HCT116 (cell line): ENCODE data around the gene DPM2. TPM values are rescaled to one million over a fixed set of nuclear protein-coding genes. Genes with fewer than 3 reads are reported as not detected.

ENCODE experiments used
- ATAC-seq: fragments of 200-7000 bp; cut with Tn5 transposase; 2 replicates; pipeline ENCODE4 v1.9.1; 2020; ENCODE audit warnings: mild to moderate bottlenecking, moderate library complexity
- BruUV-seq: library from RNA; stranded (reverse); fragments of 400-500 nt; replicated peaks from 2 replicates; lab custom pipeline; 2021; lab: Mats Ljungman, UMichigan
- CTCF ChIA-PET: fragments of 300-600 bp; sonication (Branson Sonifier 250); formaldehyde crosslinking; loops from one replicate; lab custom pipeline; 2021; ENCODE audit warnings: antibody characterized with exemption; lab: Charles Lee
- POLR2A ChIA-PET: fragments of 300-600, 350-600 bp; sonication (Branson Sonifier 250); formaldehyde crosslinking; loops from one replicate; lab custom pipeline; 2021; ENCODE audit warnings: antibody characterized with exemption; lab: Charles Lee
- RAD21 ChIA-PET, 2 experiments: fragments of 300-600 bp; sonication (Branson Sonifier 250); formaldehyde crosslinking; loops; one replicate each; lab custom pipeline; 2023; ENCODE audit warnings: low total read pairs in 2 of 2; ENCODE audit not compliant: uncharacterized antibody in 2 of 2, unreplicated experiment in 2 of 2, low non-redundant PET in 1 of 2; lab: Charles Lee
- DNase-seq: peaks from one replicate; pipeline ENCODE4 v3.0.0-alpha.2; 2010; ENCODE audit warnings: low read depth, low spot score
- H2AFZ ChIP-seq: fragments of 200-600 bp; shearing (Covaris generic), sonication (generic); 2 replicates; pipeline ENCODE4 v1.6.1; 2017; ENCODE audit warnings: low read depth, mixed run types, mixed read lengths, antibody characterized with exemption, low read length; ENCODE audit not compliant: poor library complexity, severe bottlenecking
- H3K27ac ChIP-seq: 2 replicates; pipeline ENCODE4 v1.5.1; 2012; ENCODE audit warnings: low read depth, low read length
- H3K27me3 ChIP-seq: fragments of 200-600 bp; sonication (generic); 2 replicates; pipeline ENCODE4 v1.6.1; 2016; ENCODE audit warnings: mixed run types, low read length, mixed read lengths; ENCODE audit not compliant: insufficient read depth
- H3K36me3 ChIP-seq, 2 experiments: fragments of 200-500 bp in 1 of 2; fragments of 200-600 bp in 1 of 2; sonication (Bioruptor generic) in 1 of 2; sonication (generic) in 1 of 2; 2 replicates each; pipeline versions ENCODE4 v1.5.1 to v1.6.1; 2014 to 2016; ENCODE audit warnings: low read length in 2 of 2, inconsistent platforms in 1 of 2, mixed read lengths in 1 of 2, mixed run types in 1 of 2; ENCODE audit not compliant: insufficient read depth in 2 of 2, control insufficient read depth in 1 of 2
- H3K4me1 ChIP-seq, 2 experiments: fragments of 200-600 bp in 1 of 2; sonication (generic) in 1 of 2; 2 replicates each; pipeline versions ENCODE4 v1.5.1 to v1.6.1; 2012 to 2017; ENCODE audit warnings: low read length in 2 of 2, inconsistent platforms in 1 of 2, mild to moderate bottlenecking in 1 of 2, mixed read lengths in 1 of 2, mixed run types in 1 of 2, moderate library complexity in 1 of 2; ENCODE audit not compliant: insufficient read depth in 2 of 2, control insufficient read depth in 1 of 2
- H3K4me2 ChIP-seq: fragments of 200-600 bp; sonication (generic); 2 replicates; pipeline ENCODE4 v1.6.1; 2017; ENCODE audit warnings: mixed run types, low read length, mixed read lengths
- H3K4me3 ChIP-seq, 2 experiments: fragments of 200-600 bp in 1 of 2; sonication (generic) in 1 of 2; replicated peaks in 1 of 2; 2 replicates each; pipeline ENCODE4 v1.5.1; 2011 to 2016; ENCODE audit warnings: low read length in 2 of 2, control low read depth in 1 of 2, low read depth in 1 of 2, mild to moderate bottlenecking in 1 of 2, mixed read lengths in 1 of 2, mixed run types in 1 of 2
- H3K79me2 ChIP-seq: fragments of 200-600 bp; sonication (generic); 2 replicates; pipeline ENCODE4 v1.6.1; 2017; ENCODE audit warnings: mild to moderate bottlenecking, mixed run types, low read length, moderate library complexity, mixed read lengths; ENCODE audit not compliant: insufficient read depth
- H3K9ac ChIP-seq: fragments of 200-600 bp; sonication (generic); 2 replicates; pipeline ENCODE4 v1.6.1; 2016; ENCODE audit warnings: low read length, mixed read lengths
- H3K9me2 ChIP-seq: fragments of 200-600 bp; sonication (generic), shearing (Covaris generic); 2 replicates; pipeline ENCODE4 v1.6.1; 2017; ENCODE audit warnings: mixed run types, mild to moderate bottlenecking, moderate library complexity; ENCODE audit not compliant: insufficient read depth
- H3K9me3 ChIP-seq, 2 experiments: fragments of 200-500 bp in 1 of 2; fragments of 200-600 bp in 1 of 2; sonication (Bioruptor generic) in 1 of 2; sonication (generic) in 1 of 2; 2 replicates each; pipeline ENCODE4 v1.6.1; 2014 to 2017; ENCODE audit warnings: low read length in 2 of 2, mixed read lengths in 2 of 2, inconsistent platforms in 1 of 2, low read depth in 1 of 2, mild to moderate bottlenecking in 1 of 2, mixed run types in 1 of 2, moderate library complexity in 1 of 2; ENCODE audit not compliant: control insufficient read depth in 1 of 2, insufficient read depth in 1 of 2
- H4K20me1 ChIP-seq: fragments of 200-600 bp; sonication (generic), shearing (Covaris generic); 2 replicates; pipeline ENCODE4 v1.6.1; 2017; ENCODE audit warnings: mixed run types, mild to moderate bottlenecking, moderate library complexity; ENCODE audit not compliant: insufficient read depth
- CEBPB ChIP-seq: IDR thresholded peaks from 2 replicates; pipeline ENCODE4 v1.6.1; 2012; ENCODE audit warnings: low read depth
- EGR1 ChIP-seq: IDR thresholded peaks from 2 replicates; pipeline ENCODE4 v1.6.1; 2012; ENCODE audit warnings: low read depth
- ELF1 ChIP-seq: IDR thresholded peaks from 2 replicates; pipeline ENCODE4 v1.6.1; 2012; ENCODE audit warnings: low read depth, borderline replicate concordance
- EZH2 ChIP-seq: fragments of 200-600 bp; sonication (generic); IDR thresholded peaks from 2 replicates; pipeline ENCODE4 v1.6.1; 2017; ENCODE audit warnings: antibody characterized with exemption, mixed run types
- EZH2phosphoT487 ChIP-seq: fragments of 200-600 bp; IDR thresholded peaks from 2 replicates; pipeline ENCODE4 v1.6.1; 2018; ENCODE audit warnings: antibody characterized with exemption, borderline replicate concordance
- FOSL1 ChIP-seq: IDR thresholded peaks from 2 replicates; pipeline ENCODE4 v1.6.1; 2012; ENCODE audit warnings: low read depth
- JUND ChIP-seq: IDR thresholded peaks from 2 replicates; pipeline ENCODE4 v1.6.1; 2012
- POLR2A ChIP-seq: IDR thresholded peaks from 2 replicates; pipeline ENCODE4 v1.7.0; 2011; ENCODE audit warnings: borderline replicate concordance; ENCODE audit not compliant: insufficient read depth, insufficient read length; ENCODE audit errors: extremely low read depth
- RAD21 ChIP-seq: IDR thresholded peaks from 2 replicates; pipeline ENCODE4 v1.6.1; 2012; ENCODE audit warnings: low read depth, mild to moderate bottlenecking
- REST ChIP-seq: IDR thresholded peaks from 2 replicates; pipeline ENCODE4 v1.6.1; 2012; ENCODE audit warnings: low read depth
- SP1 ChIP-seq: IDR thresholded peaks from 2 replicates; pipeline ENCODE4 v1.6.1; 2012; ENCODE audit warnings: low read depth
- SRF ChIP-seq: IDR thresholded peaks from 2 replicates; pipeline ENCODE4 v1.6.1; 2012; ENCODE audit warnings: low read depth
- ZBTB33 ChIP-seq: IDR thresholded peaks from 2 replicates; pipeline ENCODE4 v1.6.1; 2011; ENCODE audit warnings: mild to moderate bottlenecking, low read length, moderate library complexity; ENCODE audit not compliant: insufficient replicate concordance; ENCODE audit errors: extremely low read depth
- ZFX ChIP-seq: fragments of 450-650 bp; IDR thresholded peaks from 2 replicates; pipeline ENCODE4 v1.6.1; 2017
- ZNF274 ChIP-seq: fragments of 200-500 bp; sonication (Bioruptor generic); IDR thresholded peaks from 2 replicates; pipeline ENCODE4 v1.6.1; 2014; ENCODE audit warnings: mild to moderate bottlenecking, low read depth, low read length, inconsistent platforms
- intact Hi-C: fragments of 100-400 bp; cut with micrococcal nuclease; formaldehyde crosslinking; loops from 2 replicates; pipeline ENCODE4 v1.10.0; 2022
- total RNA-seq: library from RNA; stranded (reverse); gene quantifications from one replicate; pipeline ENCODE4 v1.2.1, GENCODE V29; 2021; ENCODE audit not compliant: unreplicated experiment
- TF ChIP-seq, protein P1 (sequence below): IDR thresholded peaks from 2 replicates; pipeline ENCODE4 v1.6.1; 2012
- TF ChIP-seq, protein P2 (sequence below): IDR thresholded peaks from 2 replicates; pipeline ENCODE4 v1.6.1; 2012

Gene DPM2
- total RNA-seq, 1 experiment from 2014 or later = 54.6 TPM

- no peak overlapping the region for H2AFZ ChIP-seq
- H3K79me2 ChIP-seq = no peaks in the 10 kb centered on the region
- H3K4me1 ChIP-seq = peaks cover 21 to 42% of the 10 kb centered on the region in 2 experiments
- H3K27ac ChIP-seq = peak overlapping the region; percentile 25; the same call in 1 of the 2 replicates
- H3K27me3 ChIP-seq = no peaks in the 10 kb centered on the region
- intact Hi-C loops = no loop called here
- no peaks in the 10 kb centered on the region for H4K20me1 ChIP-seq
- H3K4me2 ChIP-seq = no peak overlapping the region
- BruUV-seq = no TSS peak
- no peak overlapping the region for H3K4me3 ChIP-seq
- no peak overlapping the region for H3K9ac ChIP-seq
- ATAC-seq = peak; percentile 25; the same call in 1 of the 2 replicates
- CTCF ChIA-PET = interaction anchor here (0.7 kb wide), 1 partner anchor 12 kb away, joined by 3 read pairs; the partner anchor contains the start of gene ST6GALNAC4
- TF ChIP-seq EGR1 = no peak
- no peak for TF ChIP-seq FOSL1
- no peak for TF ChIP-seq RAD21
- no peak for TF ChIP-seq ZNF274
- TF ChIP-seq, protein P1, sequence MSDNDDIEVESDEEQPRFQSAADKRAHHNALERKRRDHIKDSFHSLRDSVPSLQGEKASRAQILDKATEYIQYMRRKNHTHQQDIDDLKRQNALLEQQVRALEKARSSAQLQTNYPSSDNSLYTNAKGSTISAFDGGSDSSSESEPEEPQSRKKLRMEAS = no peak
- no peak for TF ChIP-seq JUND
- no peak for TF ChIP-seq SP1
- TF ChIP-seq, protein P2, sequence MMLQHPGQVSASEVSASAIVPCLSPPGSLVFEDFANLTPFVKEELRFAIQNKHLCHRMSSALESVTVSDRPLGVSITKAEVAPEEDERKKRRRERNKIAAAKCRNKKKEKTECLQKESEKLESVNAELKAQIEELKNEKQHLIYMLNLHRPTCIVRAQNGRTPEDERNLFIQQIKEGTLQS = no peak
- no peak for TF ChIP-seq CEBPB
- no peak for TF ChIP-seq ELF1
- TF ChIP-seq EZH2phosphoT487 = no peak
- no peak for TF ChIP-seq POLR2A
- TF ChIP-seq ZFX = no peak
- TF ChIP-seq REST = no peak
- TF ChIP-seq SRF = no peak
- TF ChIP-seq ZBTB33 = no peak
- TF ChIP-seq EZH2 = no peak
- TF ChIP-seq, all 23 proteins: peak for 0
- H3K9me2 ChIP-seq = no peaks in the 10 kb centered on the region
- POLR2A ChIA-PET = interaction anchor here (1.5 kb wide), 1 partner anchor 31 kb away, joined by 3 read pairs; no protein-coding TSS in a partner anchor
- no peak for DNase-seq
- peaks cover 3 to 15% of the 10 kb centered on the region in 2 experiments; a peak in 1 of 4 replicates for H3K36me3 ChIP-seq
- H3K9me3 ChIP-seq = no peaks in the 10 kb centered on the region
- RAD21 ChIA-PET = no interaction called here
Observed at GRCh38 chr9:127905004-127905728, 32.5 kb downstream of the DPM2 start.
